RPMI7951 (cell line): ENCODE measurements around the gene SERTAD3. TPM values are rescaled to one million over a fixed set of nuclear protein-coding genes. Genes with fewer than 3 reads are reported as not detected.
"Not testable (repeated sequence)": the region's sequence is repeated elsewhere in the genome, so short reads cannot be mapped to it uniquely, and the experiment has no call there.

Experiments
- DNase-seq: peaks from one replicate; pipeline ENCODE4 v3.0.0-alpha.2; 2012; ENCODE audit warnings: low read depth
- total RNA-seq: library from RNA; depleted of rRNA; stranded (reverse); fragments of >200 nt; shearing (Covaris generic); gene quantifications from 2 replicates; pipeline ENCODE4 v1.2.3, GENCODE V29; 2014; rRNA removed

Gene SERTAD3
- total RNA-seq, 1 experiment from 2014 or later, result 32.3 TPM

DNA sequence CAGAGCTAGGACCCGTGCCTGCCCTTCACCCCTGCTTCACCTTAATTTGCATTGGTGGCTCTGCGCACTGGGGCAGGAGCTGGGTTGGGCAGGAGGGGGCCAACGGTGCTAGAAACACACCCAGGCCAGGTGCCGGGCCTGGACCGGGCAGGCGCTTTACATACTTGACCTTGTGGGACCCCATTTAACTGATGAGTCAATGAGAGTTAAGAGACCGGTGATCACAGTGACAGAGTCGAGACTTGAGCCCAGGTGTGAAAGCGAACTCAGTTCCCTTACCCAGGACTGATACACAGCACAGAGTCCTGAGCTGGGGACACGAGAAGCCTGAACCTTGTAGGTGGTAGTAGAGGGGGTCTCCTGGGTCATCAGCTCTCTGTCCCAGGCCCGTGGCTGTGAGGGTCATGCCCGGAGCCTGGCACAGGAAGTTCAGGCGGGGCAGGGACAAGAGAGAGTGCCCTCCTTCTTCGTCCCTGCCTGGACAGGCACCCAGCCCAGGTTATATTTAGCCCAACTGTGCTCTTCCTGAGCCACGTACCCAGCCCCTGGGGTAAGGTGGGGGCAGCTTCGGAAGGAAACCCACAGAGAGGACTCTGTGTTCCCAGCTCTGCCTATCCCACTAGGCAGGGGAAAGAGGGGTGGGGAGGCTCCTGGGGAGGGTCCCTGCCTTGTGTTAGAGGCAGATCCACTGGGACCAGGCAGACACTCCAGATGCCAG, 32.9 kb downstream of the SERTAD3 start:
- no peak for DNase-seq

DNA sequence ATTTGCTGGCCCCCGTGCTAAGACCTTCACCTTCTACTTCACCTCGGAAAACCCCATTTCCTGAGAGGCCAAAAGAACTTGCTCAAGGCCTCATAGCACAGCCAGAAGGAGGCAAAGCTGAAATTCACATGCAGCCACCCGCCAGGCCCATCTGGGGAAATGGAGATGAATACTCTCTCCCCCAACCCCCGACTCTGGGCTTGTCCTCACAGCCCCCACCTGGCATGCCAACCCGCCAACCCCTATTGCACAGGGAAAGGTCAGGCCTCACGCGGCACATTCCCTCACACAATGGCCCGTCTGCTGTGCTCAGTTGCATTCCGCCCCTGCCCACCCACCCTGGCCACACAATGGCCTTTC, 34.1 kb downstream of the SERTAD3 start:
- DNase-seq, result no peak

DNA sequence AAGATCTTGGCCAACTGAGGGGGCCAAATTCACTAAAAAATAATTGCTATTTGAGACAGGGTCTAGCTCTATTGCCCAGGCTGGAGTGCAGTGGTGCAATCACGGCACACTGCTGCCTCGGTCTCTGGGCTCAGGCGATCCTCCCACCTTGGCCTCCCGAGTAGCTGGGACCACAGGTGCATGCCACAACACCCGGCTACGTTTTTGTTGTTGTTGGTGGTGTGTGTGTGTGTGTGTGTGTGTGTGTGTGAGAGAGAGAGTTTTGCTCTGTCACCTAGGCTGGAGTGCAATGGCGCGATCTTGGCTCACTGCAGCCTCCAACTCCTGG, 35.6 kb downstream of the SERTAD3 start:
- DNase-seq, result not testable (repeated sequence)

DNA sequence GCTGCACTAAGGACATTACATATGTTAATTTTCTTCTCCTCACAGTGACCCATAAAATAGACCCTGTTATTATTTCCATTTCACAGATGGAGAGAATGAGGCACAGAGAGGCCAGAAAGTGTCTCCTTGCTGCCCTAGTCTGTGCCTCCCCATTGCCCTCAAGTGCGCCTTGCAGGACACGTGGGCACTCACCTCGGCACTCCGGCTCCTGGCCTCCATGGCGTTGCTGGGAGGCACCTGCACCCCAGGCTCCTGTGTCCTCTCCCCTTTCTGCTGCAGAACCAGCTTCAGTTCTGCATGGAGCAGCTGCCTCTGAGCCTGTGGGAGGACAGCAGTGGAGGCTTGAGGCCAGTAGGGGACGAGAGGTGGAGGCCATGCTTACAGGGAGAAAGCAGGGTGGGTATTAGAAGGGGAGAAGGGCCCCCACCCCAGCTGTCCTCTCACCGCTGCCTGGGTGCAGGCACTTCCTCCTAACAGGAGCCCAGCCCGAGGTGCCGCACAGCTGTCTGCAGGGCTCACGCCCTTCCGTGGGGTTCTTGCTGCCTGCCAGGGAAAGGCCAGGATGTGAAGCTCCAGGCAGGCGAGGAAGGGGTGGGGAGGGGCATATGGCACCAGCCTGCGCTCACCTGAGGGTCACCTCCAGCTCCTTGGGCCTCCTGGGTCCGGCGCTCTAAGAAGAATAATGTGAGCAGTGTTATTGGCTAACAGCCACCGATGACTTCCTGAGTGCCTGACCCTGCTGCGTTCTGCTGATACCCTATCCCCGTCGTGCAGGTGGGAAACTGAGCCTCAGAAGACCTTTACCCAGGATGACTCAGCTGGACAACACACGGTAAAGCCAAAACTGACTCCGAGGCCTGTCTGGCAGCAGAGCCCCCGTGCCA, 36.2 kb downstream of the SERTAD3 start:
- no peak for DNase-seq

DNA sequence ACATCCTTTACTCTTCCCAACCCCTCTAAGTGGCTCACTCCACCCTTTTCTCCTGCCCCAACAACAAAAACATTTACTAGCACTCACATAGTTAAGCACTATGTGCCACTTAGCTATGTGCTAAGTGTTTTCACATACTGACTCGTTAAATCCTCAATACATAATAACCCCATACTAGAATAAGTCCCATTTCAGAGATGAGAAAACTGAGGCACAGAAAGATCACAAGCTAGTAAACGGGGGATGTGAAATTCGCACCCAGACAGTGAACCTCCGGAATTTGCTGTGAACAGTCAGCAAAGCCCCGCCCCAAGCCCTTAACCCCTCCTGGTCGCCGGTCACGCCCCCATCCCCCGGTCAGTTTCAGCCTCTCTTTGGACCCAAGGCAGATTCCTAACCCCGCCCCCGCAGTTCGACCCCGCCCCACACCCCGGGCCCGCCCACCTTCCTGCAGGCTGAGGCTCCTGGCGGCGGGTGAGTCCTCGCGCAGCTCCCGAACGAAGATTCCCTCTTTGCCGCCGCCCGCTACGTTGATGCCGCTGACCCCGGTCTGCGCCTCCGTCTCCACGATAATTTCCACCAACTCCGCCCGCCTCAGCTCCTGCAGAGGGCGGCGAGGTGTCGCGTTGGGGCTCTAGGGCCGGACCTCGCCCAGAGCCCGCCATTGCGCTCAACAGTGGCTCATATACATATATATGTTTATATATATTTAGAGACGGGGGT, 40.7 kb downstream of the SERTAD3 start:
- DNase-seq, result peak; percentile 88

DNA sequence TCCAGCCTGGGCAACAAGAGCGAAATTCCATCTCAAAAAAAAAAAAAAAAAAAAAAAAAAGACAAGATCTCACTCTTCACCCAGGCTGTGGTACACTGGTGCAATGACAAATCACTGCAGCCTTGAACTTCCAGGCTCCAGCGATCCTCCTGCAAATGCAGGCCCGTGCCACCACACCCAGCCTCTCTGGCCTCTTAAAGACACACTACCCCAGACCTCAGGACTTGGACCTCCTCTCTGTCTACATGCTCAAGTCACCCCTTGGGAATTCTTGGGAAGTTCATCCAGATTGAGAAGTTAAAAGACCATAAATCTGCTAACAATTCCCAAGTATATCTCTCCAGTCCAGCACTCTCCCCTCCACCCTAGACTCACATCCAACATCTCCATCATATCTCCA, 43.6 kb downstream of the SERTAD3 start:
- DNase-seq, result no peak

DNA sequence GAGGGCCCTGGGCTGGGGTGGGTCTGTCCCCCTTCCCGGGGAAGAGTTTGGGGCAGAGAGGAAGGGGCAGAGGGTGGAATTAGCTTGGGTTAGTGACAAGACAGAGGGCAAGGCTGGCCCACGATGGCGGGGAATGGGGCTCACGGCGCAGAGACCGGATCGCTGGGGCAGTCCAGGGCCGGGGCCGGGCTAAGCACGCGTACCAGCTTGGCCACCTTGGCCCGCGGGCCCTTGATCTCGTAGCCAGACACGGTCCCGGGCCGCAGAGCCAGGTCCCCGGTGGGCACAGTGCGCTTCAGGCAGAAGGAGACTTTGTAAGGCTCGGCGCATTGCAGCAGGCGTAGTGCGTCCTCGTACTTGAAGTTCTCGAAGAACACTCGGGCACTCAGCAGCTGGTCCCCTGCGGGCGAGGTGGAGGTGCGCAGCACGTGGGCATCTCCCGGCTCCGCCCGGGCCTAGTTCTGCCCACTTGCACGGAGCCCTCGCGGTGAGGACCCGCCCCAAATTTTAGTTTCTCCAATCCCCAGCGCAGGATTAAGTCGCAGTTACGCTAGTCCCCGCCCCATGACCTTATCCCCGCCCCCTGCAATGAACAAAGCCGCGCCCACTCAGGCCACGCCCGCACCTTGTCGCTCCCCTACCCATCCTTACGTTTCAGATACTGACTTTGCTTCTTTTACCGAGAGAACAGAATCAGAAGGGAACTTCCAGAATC, 45.6 kb downstream of the SERTAD3 start:
- peak; percentile 66 for DNase-seq

DNA sequence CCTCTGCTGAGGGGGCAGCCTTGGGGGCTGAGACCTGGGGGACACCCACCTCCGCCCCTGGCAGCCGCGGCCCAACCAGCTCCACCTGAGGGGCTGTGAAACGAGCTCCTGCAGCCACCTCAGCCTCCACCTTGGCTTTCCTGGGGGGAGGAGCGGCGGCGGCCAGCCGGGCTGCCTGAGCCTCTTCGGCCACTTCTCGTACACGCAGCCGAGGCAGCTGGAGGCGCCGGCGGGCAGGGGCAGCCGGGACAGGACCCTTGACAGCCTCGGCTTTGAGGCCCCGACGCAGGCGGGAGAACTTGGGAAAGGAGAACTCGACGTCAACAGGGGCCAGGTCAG, 46.6 kb downstream of the SERTAD3 start:
- no peak for DNase-seq

DNA sequence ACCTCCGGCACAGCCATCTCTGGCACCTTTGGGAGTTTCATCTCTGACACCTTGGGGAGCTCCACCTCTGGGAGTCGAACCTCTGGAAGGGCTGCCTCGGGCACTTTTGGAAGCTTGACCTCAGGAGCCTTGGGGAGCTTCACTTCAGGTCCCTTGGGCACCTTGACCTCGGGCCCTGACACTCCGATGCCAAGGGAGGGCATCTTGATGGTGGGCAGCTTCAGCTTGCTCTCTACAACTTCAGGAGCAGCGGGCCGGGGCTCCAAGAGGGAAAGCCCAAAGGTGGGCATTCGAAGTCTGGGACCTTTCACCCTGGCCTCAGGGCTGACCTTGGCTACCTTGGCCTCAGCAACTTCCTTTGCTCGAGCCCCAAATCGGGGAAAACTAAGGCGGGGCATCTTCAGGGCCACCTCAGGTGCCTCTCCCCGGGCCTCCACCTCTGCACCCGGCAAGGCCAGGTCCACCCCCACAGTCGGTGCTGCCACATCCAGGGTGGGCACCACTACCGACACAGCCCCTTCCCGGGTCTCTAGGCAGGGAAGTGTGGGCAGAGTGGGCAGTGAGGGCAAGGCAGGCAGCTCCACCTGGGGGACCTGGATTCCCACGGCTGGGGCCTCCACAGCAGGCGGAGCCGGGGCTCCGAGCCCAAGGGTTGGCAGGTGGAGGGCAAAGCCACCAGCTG, 47.1 kb downstream of the SERTAD3 start:
- DNase-seq, result no peak

DNA sequence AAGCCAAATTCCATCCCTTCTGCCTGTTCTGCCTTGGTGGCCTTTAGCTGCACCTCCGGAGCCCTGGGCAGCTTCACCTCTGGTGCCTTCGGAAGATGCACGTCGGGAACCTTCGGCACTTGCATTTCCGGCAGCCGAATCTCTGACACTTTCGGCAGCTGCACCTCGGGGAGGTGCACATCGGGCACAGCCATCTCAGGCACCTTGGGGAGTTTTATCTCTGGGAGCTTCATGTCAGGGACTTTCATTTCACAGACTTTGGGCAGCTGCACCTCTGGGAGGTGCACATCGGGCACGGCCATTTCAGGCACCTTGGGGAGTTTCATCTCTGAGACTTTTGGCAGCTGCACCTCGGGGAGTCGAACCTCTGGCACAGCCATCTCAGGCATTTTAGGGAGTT, 48.2 kb downstream of the SERTAD3 start:
- DNase-seq, result no peak

DNA sequence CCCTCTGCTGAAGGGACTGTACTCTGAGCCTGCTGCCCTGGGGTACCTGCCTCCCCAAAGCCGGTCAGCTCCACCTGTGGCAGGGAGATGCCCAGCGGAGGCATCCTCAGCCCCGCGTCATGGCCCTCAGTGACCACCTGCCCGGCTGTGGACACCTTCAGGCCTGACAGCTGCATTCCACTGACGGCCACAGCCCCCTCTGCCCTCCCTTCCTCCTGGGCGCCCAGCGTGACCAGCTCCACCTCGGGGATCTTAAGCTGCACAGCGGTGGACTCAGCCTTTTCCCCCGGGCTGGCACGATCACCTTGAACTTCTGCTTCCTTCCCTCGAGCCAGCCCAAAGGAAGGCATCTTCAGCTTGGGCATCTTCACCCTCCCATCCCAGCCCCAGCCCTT, 49.3 kb downstream of the SERTAD3 start:
- no peak for DNase-seq

DNA sequence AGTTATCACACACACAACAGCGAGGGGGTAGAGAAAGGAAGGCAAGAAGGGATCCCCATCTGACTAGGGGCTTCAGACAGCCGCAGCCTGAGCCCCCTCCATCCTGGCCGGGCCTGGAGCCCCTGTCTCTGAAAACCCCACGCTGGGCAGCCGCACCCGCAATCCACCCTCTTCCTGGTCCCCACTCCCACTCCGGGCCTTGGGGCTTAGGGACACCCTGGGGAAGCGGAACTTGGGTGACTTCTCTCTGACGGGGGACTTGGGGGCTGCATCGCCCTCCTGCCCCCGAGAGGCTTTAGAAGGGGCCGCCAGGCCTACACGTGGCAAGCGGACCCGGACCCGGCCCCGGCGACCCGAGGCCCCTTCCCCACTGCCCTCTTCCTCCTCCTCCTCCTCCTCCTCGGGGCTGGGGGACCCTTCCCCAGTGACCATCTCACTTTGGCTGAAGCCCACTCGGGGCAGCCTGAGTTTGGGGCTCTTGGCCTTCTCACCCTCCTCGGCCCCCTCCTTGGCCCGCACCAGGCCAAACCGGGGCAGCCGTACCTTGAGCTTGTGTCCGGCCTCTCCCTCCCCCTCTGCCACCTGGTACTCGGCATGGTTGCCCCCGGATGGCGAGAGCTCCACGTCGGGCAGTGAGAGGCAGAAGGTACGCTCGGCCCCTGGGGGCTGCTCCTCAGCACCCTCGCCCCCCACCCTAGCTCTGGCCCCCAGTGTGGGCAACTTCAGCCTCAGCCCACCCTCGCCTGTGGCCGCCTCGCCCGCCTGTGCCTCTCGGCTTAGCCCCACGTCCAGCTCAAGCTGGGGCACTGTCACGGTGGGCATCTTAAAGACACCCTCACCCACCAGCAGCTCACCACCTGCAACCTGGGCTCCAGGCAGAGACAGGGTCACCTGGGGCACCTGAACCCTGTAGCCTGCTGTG, 50.0 kb downstream of the SERTAD3 start:
- no peak for DNase-seq

DNA sequence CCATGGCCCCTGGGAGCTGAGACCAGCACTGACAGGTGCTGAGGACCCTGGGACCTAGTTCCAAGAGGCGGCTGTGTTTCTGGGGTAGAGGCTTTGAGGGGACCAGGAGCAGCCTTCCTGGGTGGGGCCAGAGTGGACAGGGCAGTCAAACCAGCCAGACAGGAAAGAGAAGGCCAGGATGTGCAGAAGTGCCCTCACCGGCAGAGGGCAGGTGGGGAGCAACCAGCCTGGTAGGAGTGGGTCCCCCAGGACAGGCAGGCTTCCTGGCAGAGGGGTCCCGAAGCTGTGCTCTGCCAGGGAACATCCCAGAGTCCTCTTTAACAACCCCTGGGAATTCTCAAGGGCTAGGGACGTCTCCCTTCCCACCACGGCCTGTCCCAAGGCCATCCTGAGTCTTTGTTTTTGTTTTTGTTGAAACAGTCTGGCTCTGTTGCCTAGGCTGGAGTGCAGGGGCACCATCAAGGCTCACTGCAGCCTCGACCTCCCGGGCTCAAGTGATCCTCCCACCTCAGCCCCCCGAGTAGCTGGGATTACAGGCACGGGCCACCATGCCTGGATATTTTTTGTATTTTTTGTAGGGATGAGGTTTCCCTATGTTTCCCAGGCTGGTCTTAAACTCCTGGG, 51.1 kb downstream of the SERTAD3 start:
- DNase-seq, result peak; percentile 27

DNA sequence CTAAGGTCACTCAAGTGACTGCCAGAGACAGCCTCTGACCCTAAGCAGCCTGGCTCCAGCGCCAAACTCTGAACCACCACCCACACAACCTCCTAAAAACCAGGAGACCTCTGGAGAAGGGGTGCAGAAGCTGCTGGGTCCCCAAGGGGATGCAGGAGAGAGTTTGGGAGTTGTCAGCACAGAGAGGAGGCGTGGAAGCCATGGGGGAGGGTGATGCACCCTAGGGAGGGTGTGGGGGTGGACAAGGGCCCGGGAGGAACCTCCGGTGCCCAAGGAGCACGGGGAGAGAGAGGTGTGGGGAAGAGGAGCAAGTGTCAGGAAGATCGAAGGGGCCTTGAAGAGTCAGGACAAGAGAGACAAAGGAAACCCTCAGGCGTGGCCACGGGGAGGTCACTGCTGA, 52.0 kb downstream of the SERTAD3 start:
- DNase-seq, result no peak

Other genes starting within 250 kb of the SERTAD3 start
- not detected in 2 replicates for gene TTC9B, start 226.0 kb downstream of the SERTAD3 start, total RNA-seq
- 0.29 TPM in 1 of 2 replicates, not detected in the other for gene CCNP, start 217.6 kb downstream of the SERTAD3 start, total RNA-seq
- 53.5 and 65.1 TPM in 2 replicates for gene AKT2, start 159.0 kb downstream of the SERTAD3 start, total RNA-seq
- gene C19orf47, start 95.9 kb downstream of the SERTAD3 start, total RNA-seq, result 7.2 and 8.9 TPM in 2 replicates
- 179 and 262 TPM in 2 replicates for gene PLD3, start 95.6 kb downstream of the SERTAD3 start, total RNA-seq
- under 0.01 TPM in 1 of 2 replicates, not detected in the other for gene HIPK4, start 54.2 kb downstream of the SERTAD3 start, total RNA-seq
- 0.72 and 1.2 TPM in 2 replicates for gene PRX, start 31.0 kb downstream of the SERTAD3 start, total RNA-seq
- 13.2 and 17.1 TPM in 2 replicates for gene SERTAD1, start 18.3 kb downstream of the SERTAD3 start, total RNA-seq
- gene BLVRB, start 21.4 kb upstream of the SERTAD3 start, total RNA-seq, result 77.4 and 101 TPM in 2 replicates
- gene SPTBN4, start 22.7 kb upstream of the SERTAD3 start, total RNA-seq, result 0.84 and 2.9 TPM in 2 replicates
- gene SHKBP1, start 132.5 kb upstream of the SERTAD3 start, total RNA-seq, result 31.0 and 33.3 TPM in 2 replicates
- gene LTBP4, start 157.0 kb upstream of the SERTAD3 start, total RNA-seq, result 21.5 and 22.0 TPM in 2 replicates
- gene NUMBL, start 246.3 kb upstream of the SERTAD3 start, total RNA-seq, result 11.8 and 13.2 TPM in 2 replicates